Stimulated activated CD8-positive, alpha-beta memory T cell treated with anti-CD3 and anti-CD28 coated beads, Interleukin-4, amount 100 ng/mL, for 48 hours (primary cell): ENCODE results near the gene CHD2.

Experiments
- DNase-seq: peaks from one replicate; pipeline ENCODE4 v3.0.0-alpha.2; 2020

Gene CHD2

DNA sequence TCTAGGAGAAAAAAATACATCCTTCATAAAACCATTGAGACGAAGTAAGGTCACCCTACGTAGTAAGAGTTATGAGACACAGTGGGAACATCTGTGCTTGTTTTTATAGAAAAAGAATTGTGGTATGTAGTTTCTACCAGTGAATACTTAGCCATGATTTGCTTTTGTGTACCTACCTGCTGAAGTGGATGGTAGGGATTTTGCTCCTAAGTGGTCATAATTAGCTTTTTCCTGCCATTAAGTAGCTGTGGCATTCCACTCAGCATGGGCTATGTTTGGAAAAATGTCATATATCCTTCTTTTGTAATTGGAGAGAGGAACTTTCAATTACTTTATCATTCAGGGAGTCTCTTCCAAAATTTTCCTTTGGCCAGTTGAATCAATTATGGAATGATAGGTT lies 63.7 kb downstream of the CHD2 start:
- no peak for DNase-seq

DNA sequence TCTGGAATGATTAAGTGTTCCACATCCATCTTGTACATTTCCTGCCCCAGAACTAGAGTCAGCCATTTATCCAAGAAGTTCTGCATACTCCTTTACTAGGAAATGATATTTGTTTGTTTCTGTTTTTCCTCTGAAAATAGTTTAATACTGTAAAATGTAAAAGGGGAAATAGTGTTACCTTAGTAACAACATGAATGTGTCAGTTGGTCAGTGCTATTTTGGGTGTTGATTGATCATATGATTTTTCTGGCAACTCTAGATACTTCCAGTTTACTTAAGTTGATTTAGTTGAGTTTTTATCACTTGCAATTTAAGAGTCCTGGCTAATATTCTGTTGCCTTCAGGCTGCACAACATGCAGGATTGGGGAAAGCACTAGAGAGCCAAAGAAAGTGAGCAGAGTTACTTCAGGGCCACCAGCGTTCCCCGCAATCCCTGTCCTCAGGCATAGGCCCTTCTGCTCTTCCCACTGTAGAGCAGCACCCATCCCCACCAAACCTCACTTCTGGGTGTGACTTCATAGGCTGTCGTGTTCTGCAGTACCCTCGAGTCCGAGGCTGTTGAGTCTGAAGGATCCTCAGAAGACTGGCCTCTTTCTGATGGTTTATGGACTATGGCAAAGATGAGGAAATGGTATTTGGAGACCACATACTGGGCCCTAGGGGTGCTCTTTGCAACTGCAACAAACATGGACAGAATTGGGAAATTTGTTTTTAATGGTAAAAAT lies 69.0 kb downstream of the CHD2 start:
- no peak for DNase-seq

DNA sequence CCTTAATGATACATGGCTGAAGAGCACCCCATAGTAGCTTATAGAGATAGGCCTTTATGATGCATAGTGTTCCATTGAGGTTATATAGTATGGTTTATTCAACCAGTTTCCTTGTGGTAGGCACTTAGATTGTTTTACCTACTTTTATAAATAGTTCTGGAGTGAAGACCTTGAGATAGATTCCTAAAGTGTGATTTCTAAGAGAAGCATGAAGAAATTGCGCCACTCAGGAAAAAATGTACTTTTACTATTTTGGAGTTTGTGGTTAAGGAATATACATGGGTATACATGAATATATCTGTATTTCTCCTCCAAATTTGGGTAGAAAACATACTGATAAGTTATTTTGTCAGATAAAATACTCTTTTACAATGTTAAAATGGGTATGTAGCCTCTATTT lies 70.5 kb downstream of the CHD2 start:
- DNase-seq = no peak

DNA sequence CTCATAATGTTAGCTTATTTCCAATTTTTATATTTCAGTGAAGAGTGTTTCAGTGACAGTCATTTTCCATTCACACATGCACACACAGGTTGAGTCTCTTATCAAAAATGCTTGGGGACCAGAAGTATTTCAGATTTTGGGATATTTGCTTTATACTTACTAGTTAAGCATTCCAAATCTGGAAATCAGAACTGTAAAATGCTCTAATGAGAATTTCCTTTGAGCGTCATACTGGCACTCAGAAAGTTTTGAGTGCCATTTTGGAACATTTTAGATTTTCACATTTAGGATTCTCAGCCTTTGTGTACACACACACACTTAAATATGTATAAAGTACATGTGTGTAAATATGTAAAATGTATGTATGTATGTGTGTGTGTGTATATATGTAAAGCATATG lies 71.0 kb downstream of the CHD2 start:
- no peak for DNase-seq

DNA sequence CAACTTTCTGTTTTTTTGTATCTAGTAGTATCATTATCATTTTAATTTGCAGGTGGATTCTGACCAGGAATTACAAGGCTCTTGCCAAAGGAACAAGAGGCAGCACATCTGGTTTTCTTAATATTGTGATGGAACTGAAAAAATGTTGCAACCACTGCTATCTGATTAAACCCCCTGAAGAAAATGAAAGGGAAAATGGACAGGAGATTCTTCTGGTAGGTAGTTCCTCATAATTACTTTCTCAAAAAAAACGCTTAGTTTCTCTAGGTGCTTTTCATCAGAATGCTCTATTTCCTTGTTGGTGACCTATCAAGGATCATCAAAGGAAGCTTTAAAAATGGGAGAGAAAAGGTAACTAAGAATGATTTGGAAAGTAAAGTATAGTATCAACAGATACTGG lies 71.6 kb downstream of the CHD2 start:
- no peak for DNase-seq

DNA sequence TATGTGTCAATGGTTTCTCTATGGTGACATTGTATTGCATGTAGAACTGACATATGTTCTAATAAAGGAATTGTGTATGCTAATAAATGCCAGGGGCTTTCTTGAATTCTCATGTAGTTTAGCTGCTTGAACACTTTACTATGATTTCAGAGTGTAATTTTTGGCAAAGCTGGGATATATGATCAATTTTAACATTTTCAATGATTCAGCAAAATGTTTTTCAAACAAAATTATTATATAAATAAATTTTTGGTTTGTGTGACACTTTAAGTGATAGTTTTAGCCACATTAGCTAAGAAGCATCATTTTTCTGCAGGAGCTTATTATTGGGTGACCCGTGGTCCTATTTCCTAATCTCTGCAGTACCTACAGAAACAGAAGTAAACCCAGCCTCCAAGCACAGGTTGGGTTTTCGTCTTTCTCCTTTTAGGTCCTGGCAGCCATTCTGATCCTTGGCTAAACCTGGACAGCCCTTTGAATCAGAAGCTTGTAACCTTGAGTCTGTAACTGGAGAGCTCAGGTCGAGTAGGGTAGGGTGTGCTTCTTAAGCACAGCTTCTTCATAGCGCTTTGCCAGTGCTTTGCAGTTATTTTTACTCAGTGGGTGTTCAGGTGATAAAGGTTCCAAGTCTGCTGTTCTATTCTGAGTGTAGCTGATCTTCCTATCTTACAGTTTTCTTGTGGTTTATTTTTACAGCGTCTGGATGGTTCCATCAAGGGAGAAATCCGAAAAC lies 74.2 kb downstream of the CHD2 start:
- no peak for DNase-seq

DNA sequence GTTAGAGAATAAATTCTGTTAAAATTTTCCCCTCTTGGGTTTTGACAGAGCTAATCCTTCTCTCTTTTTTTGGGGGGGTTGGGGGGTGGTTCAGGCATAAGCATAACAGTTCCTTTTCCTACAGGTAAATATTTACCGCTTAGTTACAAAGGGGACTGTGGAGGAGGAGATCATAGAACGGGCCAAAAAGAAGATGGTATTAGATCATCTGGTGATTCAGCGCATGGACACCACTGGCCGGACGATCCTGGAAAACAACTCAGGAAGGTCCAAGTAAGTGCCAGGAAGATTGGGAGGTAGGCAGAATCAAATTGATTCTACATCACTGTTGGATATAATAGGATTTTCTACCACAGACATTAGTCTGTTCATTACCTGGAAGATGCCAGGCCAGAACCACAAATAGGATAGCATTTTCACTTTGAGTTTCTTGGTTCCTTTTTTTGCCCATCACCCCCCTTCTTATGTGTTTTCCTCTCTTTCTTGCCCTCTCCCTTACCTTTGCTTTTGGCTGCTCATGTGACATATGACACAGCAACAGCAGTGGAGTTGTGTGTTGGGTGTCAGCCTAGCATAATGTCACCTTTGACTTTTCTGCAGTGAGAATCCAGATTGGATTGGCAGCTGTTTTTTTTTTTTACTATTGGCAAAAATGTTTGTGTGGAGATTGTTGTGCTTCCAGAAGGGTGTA lies 79.0 kb downstream of the CHD2 start:
- no peak for DNase-seq

DNA sequence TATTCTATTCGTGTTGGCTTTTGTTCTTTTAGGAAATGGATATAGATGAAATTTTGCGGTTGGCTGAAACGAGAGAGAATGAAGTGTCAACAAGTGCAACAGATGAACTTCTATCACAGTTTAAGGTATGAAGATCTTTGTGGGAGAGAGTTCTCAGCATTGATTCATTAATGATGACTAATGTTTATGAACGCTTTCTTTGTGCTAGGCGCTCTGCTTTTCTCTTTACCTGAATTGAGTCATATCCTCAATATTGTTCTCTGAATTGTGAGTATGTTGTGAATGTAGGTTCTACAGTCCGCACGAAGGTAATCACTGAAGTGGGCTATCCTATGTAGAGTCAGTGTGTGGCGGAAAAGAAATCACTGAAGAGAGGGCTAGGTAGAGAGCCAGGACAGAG lies 81.2 kb downstream of the CHD2 start:
- no peak for DNase-seq

DNA sequence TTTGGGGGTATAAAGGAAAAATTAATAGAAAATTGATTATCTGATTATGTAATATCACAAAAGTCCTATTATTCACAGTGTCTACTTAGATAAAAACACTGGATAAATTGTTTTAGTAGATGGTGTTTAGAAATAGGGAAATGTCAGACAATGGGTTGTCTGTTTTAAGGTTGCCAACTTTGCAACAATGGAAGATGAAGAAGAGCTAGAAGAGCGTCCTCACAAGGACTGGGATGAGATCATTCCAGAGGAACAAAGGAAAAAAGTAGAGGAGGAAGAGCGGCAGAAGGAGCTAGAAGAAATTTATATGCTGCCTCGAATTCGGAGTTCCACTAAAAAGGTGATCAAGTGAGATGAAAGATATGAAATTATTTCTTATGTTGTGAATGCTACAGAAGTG lies 84.0 kb downstream of the CHD2 start:
- no peak for DNase-seq

DNA sequence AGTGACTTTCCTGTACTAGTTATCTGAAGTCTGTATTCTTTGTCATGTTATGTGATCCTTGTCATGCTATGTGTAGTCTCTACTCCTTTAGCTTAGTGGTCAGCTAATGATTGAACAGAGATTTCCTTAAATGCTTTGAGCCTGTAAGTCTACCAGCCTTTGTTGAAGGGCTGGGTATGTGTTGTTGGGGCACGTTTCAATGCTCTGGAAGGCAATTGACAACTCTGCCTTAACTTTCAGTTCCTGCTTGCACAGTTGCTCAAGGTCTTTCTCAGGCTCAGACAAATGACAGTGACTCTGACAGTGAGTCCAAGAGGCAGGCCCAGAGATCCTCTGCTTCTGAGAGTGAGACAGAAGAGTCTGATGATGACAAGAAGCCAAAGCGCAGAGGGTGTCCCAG lies 89.3 kb downstream of the CHD2 start:
- DNase-seq = no peak

DNA sequence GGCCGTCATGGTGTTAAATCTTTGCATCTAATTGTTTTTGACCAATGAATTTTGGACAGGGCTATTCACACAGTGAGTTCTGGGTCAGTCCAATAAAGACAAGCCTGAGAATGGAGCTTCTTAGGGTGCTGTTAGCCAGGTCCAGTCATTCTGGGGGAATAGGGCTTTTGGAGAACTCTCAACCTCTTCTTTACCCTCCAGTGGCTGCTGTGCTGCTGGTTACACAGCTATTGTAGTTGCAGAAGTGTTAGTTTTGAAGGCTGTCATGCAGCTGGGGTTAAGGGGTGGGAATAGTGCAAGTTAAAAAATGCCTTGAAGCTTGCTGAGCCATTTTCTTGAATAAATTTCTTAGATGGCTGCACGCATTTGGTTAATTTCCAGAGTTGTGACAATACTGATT lies 89.9 kb downstream of the CHD2 start:
- DNase-seq = no peak

DNA sequence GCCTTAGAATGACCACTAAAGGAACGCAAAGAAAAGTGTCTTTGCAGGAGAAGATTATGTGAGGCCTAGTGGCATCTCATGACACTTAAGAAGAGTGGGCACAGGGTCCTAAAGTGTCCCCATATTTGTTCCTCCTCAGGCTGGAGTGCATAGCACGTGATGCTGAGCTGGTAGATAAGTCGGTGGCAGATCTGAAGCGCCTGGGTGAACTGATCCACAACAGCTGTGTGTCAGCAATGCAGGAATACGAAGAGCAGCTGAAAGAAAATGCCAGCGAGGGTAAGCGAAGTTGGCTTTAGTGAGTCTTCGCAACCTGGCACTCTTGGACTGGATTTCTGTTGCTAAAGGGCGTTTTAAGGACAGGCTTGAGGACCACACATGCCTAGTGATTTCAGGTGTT lies 92.6 kb downstream of the CHD2 start:
- DNase-seq = no peak

DNA sequence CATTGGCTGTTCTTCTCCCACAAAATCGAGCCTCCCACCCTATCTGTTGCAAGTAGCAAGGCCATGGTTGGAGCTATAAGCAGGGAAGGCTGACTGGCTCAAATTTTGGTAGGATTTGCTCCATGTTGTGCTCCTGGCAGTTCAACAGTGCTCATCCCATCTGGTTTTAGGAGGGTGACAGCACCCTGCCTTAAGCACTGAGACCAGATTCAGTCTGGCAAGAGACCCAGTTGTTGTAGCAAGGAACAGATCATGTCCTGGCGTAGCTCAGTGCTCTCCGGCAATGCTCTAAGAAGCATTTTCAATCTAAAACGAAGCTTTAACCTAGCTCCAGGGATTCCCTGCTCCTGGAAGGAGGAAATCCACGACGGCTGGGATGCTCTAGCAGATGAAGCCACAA lies 97.7 kb downstream of the CHD2 start:
- no peak for DNase-seq

DNA sequence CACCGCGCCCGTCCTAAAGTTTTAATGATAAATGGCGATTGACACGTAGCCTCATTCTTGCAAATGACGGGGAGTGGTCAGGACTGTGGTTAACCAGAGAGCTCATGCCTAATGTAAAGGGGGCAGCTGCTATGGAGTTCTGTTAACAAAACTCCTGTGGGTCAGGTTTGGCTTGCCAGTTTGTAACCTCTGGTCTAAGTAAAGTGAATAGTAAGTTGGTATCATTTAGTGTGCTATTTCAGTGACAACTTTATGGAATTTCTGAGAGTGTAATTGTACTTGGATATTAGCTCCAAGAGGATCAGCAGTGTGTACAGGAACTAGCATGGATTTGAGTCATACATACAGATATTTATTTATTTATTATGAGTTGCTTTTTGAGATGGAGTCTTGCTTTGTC lies 101.0 kb downstream of the CHD2 start:
- DNase-seq = no peak

DNA sequence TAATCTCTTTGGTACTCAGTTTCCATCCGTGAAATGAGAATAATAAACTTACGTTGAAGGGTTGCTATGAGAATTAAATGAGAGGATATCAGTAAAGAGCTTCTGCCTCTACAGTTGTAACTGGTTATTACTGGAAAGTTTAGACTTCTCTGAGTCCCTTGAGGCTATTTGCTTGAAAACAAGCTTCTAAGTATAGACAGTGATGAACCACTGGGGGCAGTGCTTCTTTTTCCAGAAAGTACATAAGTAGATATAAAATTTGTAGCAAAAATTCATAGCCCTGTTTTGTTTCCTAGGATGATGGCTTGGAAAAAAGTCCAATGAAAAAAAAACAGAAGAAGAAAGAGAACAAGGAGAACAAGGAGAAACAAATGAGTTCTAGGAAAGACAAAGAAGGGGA lies 101.8 kb downstream of the CHD2 start:
- no peak for DNase-seq

DNA sequence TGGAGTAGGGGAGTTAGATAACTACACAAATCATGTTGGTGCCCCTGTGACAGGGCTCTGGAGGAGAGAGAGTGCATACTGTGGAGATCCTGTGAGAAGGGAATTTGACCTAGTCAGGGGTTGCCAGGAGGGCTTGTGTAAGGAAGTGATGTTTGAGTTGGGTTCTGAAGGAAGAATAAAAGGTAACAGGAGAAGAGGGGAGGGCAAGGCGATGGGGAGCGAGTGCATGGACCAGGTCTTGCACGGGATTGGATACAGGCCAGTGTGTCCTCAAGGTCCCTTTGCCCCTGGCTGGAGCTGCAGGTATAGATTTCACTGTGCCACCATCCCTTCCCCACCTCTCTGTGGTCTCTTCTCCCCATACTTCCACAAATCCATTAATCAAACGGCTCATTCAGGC lies 105.0 kb downstream of the CHD2 start:
- DNase-seq = no peak

DNA sequence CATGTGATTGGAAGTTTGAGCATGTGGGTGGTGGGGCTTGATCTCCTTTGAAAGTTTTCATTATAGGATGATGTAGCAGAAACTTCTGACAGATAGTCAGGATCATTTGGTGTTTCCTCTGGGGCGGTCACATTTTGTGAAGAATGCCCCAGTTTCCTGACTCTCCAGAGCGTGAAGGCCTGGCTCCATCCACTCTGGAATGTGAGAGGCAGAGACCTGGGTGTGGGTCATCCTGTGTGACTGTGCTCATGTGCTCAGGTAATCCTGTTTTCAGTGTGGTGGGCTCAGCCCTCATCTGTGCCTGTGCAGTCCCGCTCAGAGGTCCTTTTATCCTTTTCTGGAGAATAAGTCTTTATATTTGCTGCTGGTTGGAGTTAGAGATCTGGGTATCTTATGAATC lies 107.9 kb downstream of the CHD2 start:
- no peak for DNase-seq

DNA sequence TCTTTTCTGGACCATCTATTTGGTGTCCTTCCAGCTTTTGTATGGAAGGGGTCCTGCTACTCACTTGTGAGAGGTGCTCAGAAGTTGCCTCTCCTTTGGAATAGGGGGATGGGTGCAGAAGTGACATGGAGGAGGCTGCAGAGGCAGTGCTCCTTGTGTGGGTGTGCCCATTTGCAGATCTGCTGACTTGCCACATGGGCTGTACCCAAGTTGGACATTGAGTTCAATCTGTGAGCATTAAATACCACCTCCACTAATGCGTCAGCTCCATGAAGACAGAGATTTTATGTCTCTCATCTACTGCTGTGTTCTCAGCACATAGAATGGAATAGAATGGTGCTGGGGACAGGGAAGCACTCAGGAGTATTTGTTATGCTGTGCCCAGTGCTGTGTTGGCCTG lies 112.7 kb downstream of the CHD2 start:
- no peak for DNase-seq

DNA sequence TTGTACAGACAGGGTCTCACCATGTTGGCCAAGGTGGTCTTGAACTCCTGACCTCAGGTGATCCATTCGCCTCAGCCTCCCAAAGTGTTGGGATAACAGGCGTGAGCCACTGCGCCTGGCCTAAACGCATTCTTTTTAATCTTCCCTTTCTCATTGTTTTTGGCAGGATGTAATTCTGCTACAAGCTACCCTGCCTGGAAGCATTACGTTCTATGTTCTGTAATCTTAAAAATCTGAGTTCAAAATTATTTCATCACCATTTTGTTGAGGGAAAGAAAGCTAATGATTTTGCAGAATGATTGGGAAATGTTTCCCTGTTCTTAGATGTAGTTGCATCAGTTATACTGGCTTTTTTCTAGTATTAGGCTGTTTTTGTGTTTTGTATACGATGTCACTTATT lies 117.4 kb downstream of the CHD2 start:
- no peak for DNase-seq

DNA sequence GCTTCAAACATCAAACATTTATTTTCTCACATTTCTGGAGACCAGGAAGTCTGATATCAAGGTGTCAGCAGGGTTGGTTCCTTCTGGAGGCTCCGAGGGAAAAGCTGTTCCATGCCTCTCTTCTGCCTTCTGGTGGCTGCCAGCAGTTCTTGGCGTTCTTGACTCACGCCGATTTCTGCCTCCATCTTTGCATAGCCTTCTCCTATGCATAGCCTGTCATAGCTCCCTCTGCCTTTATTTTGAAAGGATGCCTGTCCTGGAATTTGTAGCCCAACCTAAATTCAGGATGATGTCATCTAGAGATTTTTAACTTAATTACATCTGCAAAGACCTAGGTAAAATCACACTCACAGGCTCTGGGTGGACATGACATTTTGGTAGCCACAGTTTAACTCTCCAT lies 118.5 kb downstream of the CHD2 start:
- DNase-seq = no peak

DNA sequence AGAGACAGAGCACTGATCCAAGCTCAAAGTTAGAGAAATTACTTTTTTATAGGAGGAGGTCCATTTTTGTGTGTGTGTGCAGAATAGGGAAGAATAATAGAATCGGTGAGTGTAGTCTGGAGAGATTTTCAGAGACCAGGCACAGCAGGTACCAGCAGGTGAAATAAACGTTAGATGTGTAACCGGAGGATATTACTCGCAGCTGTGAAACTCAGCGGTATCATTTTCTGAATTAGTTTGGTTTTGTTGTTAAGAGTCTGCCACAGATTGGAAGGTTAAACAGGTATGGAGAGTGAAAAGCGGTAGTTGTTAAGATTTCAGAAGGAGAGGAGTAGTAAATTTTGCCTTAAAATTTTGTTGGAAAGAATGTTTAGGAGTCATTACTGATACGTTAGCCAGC lies 119.0 kb downstream of the CHD2 start:
- DNase-seq = no peak

DNA sequence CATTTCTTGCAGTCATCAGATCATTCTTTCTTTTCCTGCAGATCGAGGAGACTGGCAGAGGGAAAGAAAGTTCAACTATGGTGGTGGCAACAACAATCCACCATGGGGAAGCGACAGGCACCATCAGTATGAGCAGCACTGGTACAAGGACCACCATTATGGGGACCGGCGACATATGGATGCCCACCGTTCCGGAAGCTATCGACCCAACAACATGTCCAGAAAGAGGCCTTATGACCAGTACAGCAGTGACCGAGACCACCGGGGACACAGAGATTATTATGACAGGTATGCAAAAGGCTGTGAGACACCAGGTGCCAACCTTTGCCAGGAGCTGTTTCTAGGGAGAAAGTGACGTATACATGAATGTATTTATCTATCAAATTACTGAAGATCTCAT lies 119.8 kb downstream of the CHD2 start:
- no peak for DNase-seq

DNA sequence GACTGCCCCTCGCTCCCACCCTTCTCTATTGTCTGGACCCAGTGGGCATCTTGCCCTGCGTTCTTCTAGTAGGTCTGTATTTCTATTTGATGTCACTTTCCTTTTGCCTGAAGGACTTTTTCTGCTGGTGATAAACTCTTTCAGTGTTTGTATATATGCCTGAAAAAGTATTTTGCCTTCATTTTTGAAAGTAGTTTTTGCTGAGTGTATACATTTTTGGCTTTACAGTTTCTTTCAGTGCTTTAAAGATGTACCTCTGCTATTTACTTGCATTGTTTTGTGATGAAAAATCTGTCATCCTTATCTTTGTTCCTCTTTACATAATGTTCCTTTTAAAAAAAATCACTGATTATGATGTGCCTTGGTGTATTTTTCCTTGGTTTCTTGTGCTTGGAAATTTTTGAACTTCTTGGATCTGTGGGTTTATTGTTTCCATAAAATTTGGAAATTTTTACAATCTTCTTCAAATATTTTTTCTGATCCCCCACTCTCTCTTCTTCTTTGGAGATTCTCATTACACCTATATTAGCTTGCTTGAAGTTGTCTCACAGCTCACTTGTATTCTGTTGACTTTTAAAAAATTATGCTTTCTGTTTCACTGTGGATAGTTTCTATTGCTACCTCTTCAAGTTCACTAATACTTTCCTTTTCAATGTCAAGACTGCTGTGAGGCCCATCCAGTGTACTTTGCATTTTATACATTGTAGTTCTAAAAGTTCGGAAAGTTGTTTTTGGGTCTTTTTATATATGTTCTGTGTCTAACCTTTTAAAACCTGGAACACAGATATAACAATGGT lies 121.0 kb downstream of the CHD2 start:
- no peak for DNase-seq

DNA sequence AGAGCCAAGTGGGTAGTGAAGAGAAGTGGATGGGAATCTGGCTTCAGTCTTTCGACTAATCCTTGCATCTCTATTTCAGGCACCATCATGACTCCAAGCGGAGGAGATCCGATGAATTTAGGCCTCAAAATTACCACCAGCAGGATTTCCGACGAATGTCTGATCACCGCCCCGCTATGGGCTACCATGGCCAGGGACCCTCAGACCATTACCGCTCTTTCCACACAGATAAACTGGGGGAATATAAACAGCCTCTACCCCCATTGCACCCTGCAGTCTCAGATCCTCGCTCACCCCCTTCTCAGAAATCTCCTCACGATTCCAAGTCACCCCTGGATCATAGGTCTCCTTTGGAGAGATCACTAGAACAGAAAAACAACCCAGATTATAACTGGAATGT lies 124.2 kb downstream of the CHD2 start:
- DNase-seq = no peak
